ENCODE data around the gene FAM83G. TPM values are rescaled to one million over a fixed set of nuclear protein-coding genes. Genes with fewer than 3 reads are reported as not detected.

The FAM83G gene
- total and polyA plus RNA-seq, 4 donors = 2.2 to 11.9 (median 7.5) TPM

DNA sequence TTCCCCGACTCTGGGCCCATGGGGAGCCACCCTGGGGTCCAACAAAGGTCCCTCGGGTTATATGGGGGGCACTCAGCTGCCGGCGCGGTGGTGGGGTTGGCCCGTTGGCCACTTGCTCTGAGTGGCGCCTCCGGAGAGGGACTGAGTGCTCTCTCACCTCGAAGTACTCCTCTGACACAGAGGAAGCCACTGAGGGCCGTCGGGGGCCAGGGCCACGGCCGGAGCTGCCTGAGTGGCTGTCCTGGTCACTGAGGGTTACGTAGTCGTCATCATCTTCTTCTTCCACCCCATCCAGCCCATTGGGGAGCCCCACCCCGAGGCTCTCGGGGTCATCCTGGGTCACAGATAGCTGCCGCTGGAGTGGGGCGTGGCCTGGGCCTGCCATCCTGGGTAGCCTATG is 26.9 kb downstream of the FAM83G start:
- Histone ChIP-seq H3K4me3 (no peak overlapping the region), H3K27me3 (ENCODE audit: control insufficient read depth in 3 of 3, insufficient read depth in 3 of 3, low read length in 2 of 3) (no peaks in the 10 kb centered on the region), H3K27ac (ENCODE audit: low read depth in 1 of 2, low read length in 1 of 2) (no peak overlapping the region), H3K9ac (ENCODE audit: insufficient read depth in 1 of 2, low read length in 2 of 2) (no peak overlapping the region), H3K9me3 (ENCODE audit: control insufficient read depth in 4 of 4, insufficient read depth in 3 of 4, low read length in 3 of 4) (no peaks in the 10 kb centered on the region), H3K4me1 (ENCODE audit: control insufficient read depth in 5 of 5, insufficient read depth in 5 of 5, low read length in 5 of 5) (peaks cover 0 to 8% (median 0%) of the 10 kb centered on the region in 5 donors), H3K36me3 (ENCODE audit: control insufficient read depth in 4 of 4, insufficient read depth in 4 of 4, low read length in 4 of 4) (peaks cover 0 to 30% (median 0%) of the 10 kb centered on the region in 4 donors)
- no peak for TF ChIP-seq CTCF (IDR thresholded peaks at IDR 0.05; ENCODE audit: control extremely low read depth, extremely low read depth)
- ATAC-seq (ENCODE audit: insufficient read depth, low FRiP score) (no peak), DNase-seq (no peak)
- WGBS, 2 donors = 91 to 95% methylated on average over 17 to 19 of the region's 19 CpGs

GRCh38 chr17:18977021-18977420 is 27.5 kb downstream of the FAM83G start:
- Histone ChIP-seq H3K9ac (ENCODE audit: insufficient read depth in 1 of 2, low read length in 2 of 2) (no peak overlapping the region), H3K4me3 (no peak overlapping the region), H3K9me3 (ENCODE audit: control insufficient read depth in 4 of 4, insufficient read depth in 3 of 4, low read length in 3 of 4) (no peaks in the 10 kb centered on the region), H3K27me3 (ENCODE audit: control insufficient read depth in 3 of 3, insufficient read depth in 3 of 3, low read length in 2 of 3) (no peaks in the 10 kb centered on the region), H3K27ac (ENCODE audit: low read depth in 1 of 2, low read length in 1 of 2) (no peak overlapping the region), H3K36me3 (ENCODE audit: control insufficient read depth in 4 of 4, insufficient read depth in 4 of 4, low read length in 4 of 4) (peaks cover 0 to 33% (median 0%) of the 10 kb centered on the region in 4 donors), H3K4me1 (ENCODE audit: control insufficient read depth in 5 of 5, insufficient read depth in 5 of 5, low read length in 5 of 5) (peaks cover 0 to 8% (median 0%) of the 10 kb centered on the region in 5 donors)
- no peak for TF ChIP-seq CTCF (IDR thresholded peaks at IDR 0.05; ENCODE audit: control extremely low read depth, extremely low read depth)
- WGBS, 2 donors = 87 to 90% methylated on average over 4 of the region's 4 CpGs
- ATAC-seq (ENCODE audit: insufficient read depth, low FRiP score) (no peak), DNase-seq (no peak)

DNA sequence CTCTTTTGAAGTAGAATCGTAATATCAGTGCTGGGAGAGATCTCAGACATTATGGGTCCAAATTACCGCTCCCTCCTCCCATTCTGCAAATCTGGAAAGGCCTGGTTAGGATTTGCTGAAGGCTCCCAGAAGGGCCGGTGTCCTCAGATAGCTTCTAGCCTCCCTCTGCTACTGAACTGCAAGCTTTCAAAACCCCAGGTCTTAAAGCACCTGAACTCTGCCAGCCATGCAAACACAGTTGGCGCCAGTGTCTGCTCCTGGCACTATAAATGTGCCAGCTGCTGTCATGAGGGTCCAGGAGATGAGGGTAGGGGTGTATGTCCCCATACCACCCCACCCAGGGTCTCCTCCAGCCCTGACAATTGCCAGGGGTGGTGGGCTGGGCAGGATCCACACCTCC is 28.4 kb downstream of the FAM83G start:
- Histone ChIP-seq H3K9ac (ENCODE audit: insufficient read depth in 1 of 2, low read length in 2 of 2) (no peak overlapping the region), H3K27ac (ENCODE audit: low read depth in 1 of 2, low read length in 1 of 2) (no peak overlapping the region)
- TF ChIP-seq CTCF (IDR thresholded peaks at IDR 0.05; ENCODE audit: control extremely low read depth, extremely low read depth) = no peak

GRCh38 chr17:18975597-18975996 is 29.0 kb downstream of the FAM83G start:
- Histone ChIP-seq H3K27me3 (ENCODE audit: control insufficient read depth in 3 of 3, insufficient read depth in 3 of 3, low read length in 2 of 3) (no peaks in the 10 kb centered on the region), H3K4me1 (ENCODE audit: control insufficient read depth in 5 of 5, insufficient read depth in 5 of 5, low read length in 5 of 5) (no peaks in the 10 kb centered on the region), H3K27ac (ENCODE audit: low read depth in 1 of 2, low read length in 1 of 2) (no peak overlapping the region), H3K4me3 (no peak overlapping the region), H3K9me3 (ENCODE audit: control insufficient read depth in 4 of 4, insufficient read depth in 3 of 4, low read length in 3 of 4) (no peaks in the 10 kb centered on the region), H3K9ac (ENCODE audit: insufficient read depth in 1 of 2, low read length in 2 of 2) (no peak overlapping the region), H3K36me3 (ENCODE audit: control insufficient read depth in 4 of 4, insufficient read depth in 4 of 4, low read length in 4 of 4) (peaks cover 0 to 41% (median 0%) of the 10 kb centered on the region in 4 donors)
- no peak for DNase-seq
- no peak for TF ChIP-seq CTCF (IDR thresholded peaks at IDR 0.05; ENCODE audit: control extremely low read depth, extremely low read depth)
- WGBS, 2 donors = 92 to 94% methylated on average over 13 of the region's 13 CpGs
- ATAC-seq (ENCODE audit: insufficient read depth, low FRiP score) = no peak

More for the DNA sequence above, 28.4 kb downstream of the FAM83G start:
- Histone ChIP-seq H3K36me3 (ENCODE audit: control insufficient read depth in 4 of 4, insufficient read depth in 4 of 4, low read length in 4 of 4) (peaks cover 0 to 36% (median 0%) of the 10 kb centered on the region in 4 donors), H3K4me1 (ENCODE audit: control insufficient read depth in 5 of 5, insufficient read depth in 5 of 5, low read length in 5 of 5) (peaks cover 0 to 4% (median 0%) of the 10 kb centered on the region in 5 donors), H3K4me3 (no peak overlapping the region), H3K9me3 (ENCODE audit: control insufficient read depth in 4 of 4, insufficient read depth in 3 of 4, low read length in 3 of 4) (no peaks in the 10 kb centered on the region), H3K27me3 (ENCODE audit: control insufficient read depth in 3 of 3, insufficient read depth in 3 of 3, low read length in 2 of 3) (no peaks in the 10 kb centered on the region)
- ATAC-seq (ENCODE audit: insufficient read depth, low FRiP score) (no peak), DNase-seq (no peak)
- 79 to 87% methylated on average over 4 of the region's 4 CpGs for WGBS, 2 donors
